Sigmoid colon (tissue), 4 donors: ENCODE measurements around the gene ANKRD13D.

ENCODE experiments used
- EP300 ChIP-seq, 4 donors: sonication (generic); formaldehyde crosslinking; IDR thresholded peaks; one replicate each; pipeline ENCODE4 v1.6.1; 2017; ENCODE audit warnings: antibody characterized with exemption in 4 of 4
- POLR2A ChIP-seq, 2 donors: fragments of 450-650 bp; IDR thresholded peaks; one replicate each; pipeline ENCODE4 v1.6.1; 2016; ENCODE audit warnings: antibody characterized with exemption in 2 of 2, mild to moderate bottlenecking in 2 of 2, moderate library complexity in 2 of 2
- POLR2AphosphoS5 ChIP-seq, 4 donors: sonication (generic); formaldehyde crosslinking; IDR thresholded peaks; one replicate each; pipeline ENCODE4 v1.6.1; 2017; ENCODE audit warnings: antibody characterized with exemption in 4 of 4
- TF ChIP-seq, protein P1 (sequence below), 4 experiments: fragments of 450-650 bp in 3 of 4; fragments of 200-600 bp in 1 of 4; IDR thresholded peaks; one replicate each; pipeline ENCODE4 v1.5.1; 2016 to 2019; ENCODE audit warnings: antibody characterized with exemption in 4 of 4, mild to moderate bottlenecking in 3 of 4, moderate library complexity in 2 of 4

DNA sequence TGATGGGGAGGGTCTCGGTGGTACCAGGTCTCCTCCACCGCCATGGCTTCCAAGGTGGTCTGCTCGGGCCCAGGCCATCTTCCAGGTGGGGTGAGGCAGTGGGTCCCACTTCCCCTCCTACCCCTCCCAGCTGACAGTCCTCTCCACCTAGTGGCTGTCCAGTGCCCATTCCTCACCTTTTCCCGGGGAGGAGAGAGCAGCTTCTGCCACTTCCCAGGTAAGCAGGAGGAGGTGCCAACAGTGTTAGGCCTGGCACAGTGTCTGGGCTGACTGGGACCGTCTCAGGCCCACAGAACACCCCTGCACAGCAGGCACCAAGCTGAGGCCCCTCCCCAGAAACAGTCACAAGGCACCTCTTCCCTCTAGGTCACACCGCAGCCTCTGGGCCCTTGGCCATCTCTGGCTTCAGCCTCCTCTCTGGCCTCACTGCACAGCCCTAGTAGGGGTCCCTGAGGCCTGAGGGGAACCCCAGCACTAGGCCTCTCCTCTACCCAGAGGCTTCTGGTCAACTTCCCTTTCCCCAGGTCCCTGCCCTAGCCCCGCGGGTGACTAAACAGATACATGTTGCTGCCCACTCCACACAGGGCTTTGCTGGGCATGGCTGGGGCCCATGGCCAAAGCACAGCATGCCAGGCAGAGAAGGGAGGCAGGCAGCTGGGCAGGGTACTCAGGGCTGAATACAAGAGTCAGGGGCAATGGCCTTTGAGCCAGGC is 2.3 kb upstream of the ANKRD13D start:
- TF ChIP-seq POLR2A (IDR thresholded peaks at IDR 0.05) (no peak), POLR2AphosphoS5 (IDR thresholded peaks at IDR 0.05) (no peak), EP300 (IDR thresholded peaks at IDR 0.05) (no peak)
- TF ChIP-seq, protein P1, sequence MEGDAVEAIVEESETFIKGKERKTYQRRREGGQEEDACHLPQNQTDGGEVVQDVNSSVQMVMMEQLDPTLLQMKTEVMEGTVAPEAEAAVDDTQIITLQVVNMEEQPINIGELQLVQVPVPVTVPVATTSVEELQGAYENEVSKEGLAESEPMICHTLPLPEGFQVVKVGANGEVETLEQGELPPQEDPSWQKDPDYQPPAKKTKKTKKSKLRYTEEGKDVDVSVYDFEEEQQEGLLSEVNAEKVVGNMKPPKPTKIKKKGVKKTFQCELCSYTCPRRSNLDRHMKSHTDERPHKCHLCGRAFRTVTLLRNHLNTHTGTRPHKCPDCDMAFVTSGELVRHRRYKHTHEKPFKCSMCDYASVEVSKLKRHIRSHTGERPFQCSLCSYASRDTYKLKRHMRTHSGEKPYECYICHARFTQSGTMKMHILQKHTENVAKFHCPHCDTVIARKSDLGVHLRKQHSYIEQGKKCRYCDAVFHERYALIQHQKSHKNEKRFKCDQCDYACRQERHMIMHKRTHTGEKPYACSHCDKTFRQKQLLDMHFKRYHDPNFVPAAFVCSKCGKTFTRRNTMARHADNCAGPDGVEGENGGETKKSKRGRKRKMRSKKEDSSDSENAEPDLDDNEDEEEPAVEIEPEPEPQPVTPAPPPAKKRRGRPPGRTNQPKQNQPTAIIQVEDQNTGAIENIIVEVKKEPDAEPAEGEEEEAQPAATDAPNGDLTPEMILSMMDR (IDR thresholded peaks at IDR 0.05), result no peak
